ENCODE measurements around the gene OR10A2.
"Not testable (repeated sequence)": the region's sequence is repeated elsewhere in the genome, so short reads cannot be mapped to it uniquely, and the experiment has no call there.

Gene OR10A2

DNA sequence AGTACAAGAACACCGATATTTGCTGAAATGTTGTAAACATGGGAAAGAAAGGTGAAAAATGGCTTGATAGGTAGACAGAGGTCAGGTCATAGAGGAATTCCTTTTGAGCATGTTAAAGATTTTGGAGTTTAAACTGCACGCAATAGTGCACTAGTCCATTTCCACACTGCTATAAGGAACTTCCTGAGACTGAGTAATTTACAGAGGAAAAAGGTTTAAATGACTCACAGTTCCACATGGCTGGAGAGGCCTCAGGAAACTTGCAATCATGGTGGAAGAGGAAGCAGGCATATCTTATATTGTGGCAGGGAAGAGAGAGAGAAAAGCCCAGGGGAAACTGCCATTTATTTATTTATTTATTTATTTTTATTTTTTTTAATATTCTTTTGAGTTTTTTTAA is 12.3 kb upstream of the OR10A2 start:
- no peaks in the 10 kb centered on the region; the same call in 1 of the 2 replicates for H3K4me1 ChIP-seq (ENCODE audit: low read length)
- no peak overlapping the region for H3K27ac ChIP-seq (ENCODE audit: low read length)
- no peaks in the 10 kb centered on the region for H3K79me2 ChIP-seq (ENCODE audit: low read length)
- no peak overlapping the region for H2AFZ ChIP-seq (ENCODE audit: low read depth, low read length)
- H3K9ac ChIP-seq (ENCODE audit: low read length) = no peak overlapping the region
- H3K4me2 ChIP-seq (ENCODE audit: low read length) = no peak overlapping the region
- peaks cover 2% of the 10 kb centered on the region; the same call in 1 of the 2 replicates for H3K9me3 ChIP-seq (ENCODE audit: insufficient read depth, low read length)
- no peaks in the 10 kb centered on the region for H3K27me3 ChIP-seq (ENCODE audit: low read depth, low read length)
- H3K36me3 ChIP-seq (replicated peaks; ENCODE audit: low read depth, low read length) = no peaks in the 10 kb centered on the region
- no peak overlapping the region for H3K4me3 ChIP-seq (ENCODE audit: low read length)
- TF ChIP-seq, protein P1, sequence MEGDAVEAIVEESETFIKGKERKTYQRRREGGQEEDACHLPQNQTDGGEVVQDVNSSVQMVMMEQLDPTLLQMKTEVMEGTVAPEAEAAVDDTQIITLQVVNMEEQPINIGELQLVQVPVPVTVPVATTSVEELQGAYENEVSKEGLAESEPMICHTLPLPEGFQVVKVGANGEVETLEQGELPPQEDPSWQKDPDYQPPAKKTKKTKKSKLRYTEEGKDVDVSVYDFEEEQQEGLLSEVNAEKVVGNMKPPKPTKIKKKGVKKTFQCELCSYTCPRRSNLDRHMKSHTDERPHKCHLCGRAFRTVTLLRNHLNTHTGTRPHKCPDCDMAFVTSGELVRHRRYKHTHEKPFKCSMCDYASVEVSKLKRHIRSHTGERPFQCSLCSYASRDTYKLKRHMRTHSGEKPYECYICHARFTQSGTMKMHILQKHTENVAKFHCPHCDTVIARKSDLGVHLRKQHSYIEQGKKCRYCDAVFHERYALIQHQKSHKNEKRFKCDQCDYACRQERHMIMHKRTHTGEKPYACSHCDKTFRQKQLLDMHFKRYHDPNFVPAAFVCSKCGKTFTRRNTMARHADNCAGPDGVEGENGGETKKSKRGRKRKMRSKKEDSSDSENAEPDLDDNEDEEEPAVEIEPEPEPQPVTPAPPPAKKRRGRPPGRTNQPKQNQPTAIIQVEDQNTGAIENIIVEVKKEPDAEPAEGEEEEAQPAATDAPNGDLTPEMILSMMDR (IDR thresholded peaks at IDR 0.05; ENCODE audit: low read depth, low read length) = no peak
- no peak for TF ChIP-seq EZH2phosphoT487 (IDR thresholded peaks at IDR 0.05; ENCODE audit: low read depth)
- no peaks in the 10 kb centered on the region for H4K20me1 ChIP-seq (ENCODE audit: insufficient read depth, low read length)

DNA sequence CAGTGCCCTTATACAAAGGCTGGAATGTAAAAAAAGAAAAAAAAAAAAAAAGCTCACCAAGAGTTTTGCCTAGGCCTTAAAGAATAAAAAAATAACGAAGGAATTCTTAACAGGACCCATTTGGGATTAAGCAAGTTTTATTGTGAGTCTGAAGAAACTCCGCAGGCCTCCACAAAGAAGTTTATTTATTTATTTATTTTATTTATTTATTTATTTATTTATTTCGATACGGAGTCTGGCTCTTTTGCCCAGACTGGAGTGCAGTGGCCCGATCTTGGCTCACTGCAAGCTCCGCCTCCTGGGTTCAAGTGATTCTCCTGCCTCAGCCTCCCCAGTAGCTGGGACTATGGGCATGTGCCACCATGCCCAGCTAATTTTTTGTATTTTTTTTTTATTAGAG is 8.1 kb upstream of the OR10A2 start:
- H4K20me1 ChIP-seq (ENCODE audit: insufficient read depth, low read length); H3K27me3 ChIP-seq (ENCODE audit: low read depth, low read length); H3K27ac ChIP-seq (ENCODE audit: low read length); H3K9me3 ChIP-seq (ENCODE audit: insufficient read depth, low read length); H3K4me2 ChIP-seq (ENCODE audit: low read length); H3K4me3 ChIP-seq (ENCODE audit: low read length); H3K36me3 ChIP-seq (replicated peaks; ENCODE audit: low read depth, low read length); H2AFZ ChIP-seq (ENCODE audit: low read depth, low read length); H3K9ac ChIP-seq (ENCODE audit: low read length); H3K79me2 ChIP-seq (ENCODE audit: low read length): not testable (repeated sequence)
- peaks cover 19% of the 10 kb centered on the region for H3K4me1 ChIP-seq (ENCODE audit: low read length)

DNA sequence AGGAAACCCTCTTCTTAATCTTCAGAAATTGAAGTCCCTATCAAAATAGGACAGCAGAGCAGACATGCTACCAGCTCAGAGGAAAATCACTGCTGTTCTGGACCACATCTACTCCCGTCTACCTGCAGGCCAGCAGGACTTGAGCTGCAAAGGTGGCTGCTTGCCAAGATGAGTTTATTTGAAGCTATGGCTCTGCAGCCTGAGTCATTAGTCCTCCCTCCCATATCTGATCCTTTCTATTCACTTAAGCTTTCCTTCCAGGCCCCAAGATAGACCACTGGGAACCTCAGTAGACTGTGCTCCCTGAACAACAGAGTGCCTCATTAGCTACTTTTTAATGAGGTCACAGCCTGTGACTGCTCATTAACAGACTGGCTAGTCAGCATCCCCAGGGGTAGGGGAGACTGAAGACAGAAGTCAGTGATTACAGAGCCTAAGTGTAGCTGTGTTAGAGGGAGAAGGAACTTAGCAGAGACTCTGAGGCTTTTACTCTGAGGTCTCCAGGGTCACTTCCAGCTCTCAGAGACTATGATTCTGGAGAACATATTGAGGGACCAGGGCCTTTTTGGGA is 6.8 kb upstream of the OR10A2 start:
- Histone ChIP-seq H2AFZ (ENCODE audit: low read depth, low read length) (no peak overlapping the region), H3K4me2 (ENCODE audit: low read length) (peak overlapping the region; percentile 74; the same call in 1 of the 2 replicates), H3K4me1 (ENCODE audit: low read length) (peaks cover 19% of the 10 kb centered on the region), H3K4me3 (ENCODE audit: low read length) (no peak overlapping the region), H3K79me2 (ENCODE audit: low read length) (no peaks in the 10 kb centered on the region), H3K9ac (ENCODE audit: low read length) (no peak overlapping the region), H4K20me1 (ENCODE audit: insufficient read depth, low read length) (no peaks in the 10 kb centered on the region), H3K36me3 (replicated peaks; ENCODE audit: low read depth, low read length) (no peaks in the 10 kb centered on the region), H3K9me3 (ENCODE audit: insufficient read depth, low read length) (peaks cover 2% of the 10 kb centered on the region; the same call in 1 of the 2 replicates), H3K27ac (ENCODE audit: low read length) (no peak overlapping the region), H3K27me3 (ENCODE audit: low read depth, low read length) (no peaks in the 10 kb centered on the region)
- TF ChIP-seq, protein P1 (IDR thresholded peaks at IDR 0.05; ENCODE audit: low read depth, low read length) = no peak
- no peak for TF ChIP-seq EZH2phosphoT487 (IDR thresholded peaks at IDR 0.05; ENCODE audit: low read depth)

DNA sequence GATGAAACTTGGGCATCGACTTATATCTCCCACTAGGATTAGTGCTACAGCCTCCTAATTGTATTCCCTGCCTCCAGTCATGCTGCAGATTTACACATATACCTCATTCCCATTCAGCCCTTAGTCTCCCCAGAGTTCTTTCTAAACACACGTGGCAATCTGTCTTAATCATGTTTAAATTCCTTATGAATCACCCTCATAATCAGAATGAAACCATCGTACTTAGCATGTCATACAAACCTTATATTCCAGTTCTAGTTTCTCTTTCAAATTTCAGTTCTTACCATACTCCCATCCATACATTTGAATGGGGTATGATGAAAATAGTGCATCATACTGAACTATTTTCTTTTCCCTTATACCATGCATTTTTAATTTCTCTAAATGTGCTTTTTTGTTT is 6.0 kb upstream of the OR10A2 start:
- Histone ChIP-seq H3K4me1 (ENCODE audit: low read length) (peaks cover 19% of the 10 kb centered on the region), H3K4me2 (ENCODE audit: low read length) (peak overlapping the region; percentile 74), H3K27me3 (ENCODE audit: low read depth, low read length) (no peaks in the 10 kb centered on the region), H3K4me3 (ENCODE audit: low read length) (peak overlapping the region; percentile 42), H3K9me3 (ENCODE audit: insufficient read depth, low read length) (peaks cover 2% of the 10 kb centered on the region; the same call in 1 of the 2 replicates), H3K36me3 (replicated peaks; ENCODE audit: low read depth, low read length) (no peaks in the 10 kb centered on the region), H3K79me2 (ENCODE audit: low read length) (no peaks in the 10 kb centered on the region), H2AFZ (ENCODE audit: low read depth, low read length) (no peak overlapping the region), H3K9ac (ENCODE audit: low read length) (no peak overlapping the region), H4K20me1 (ENCODE audit: insufficient read depth, low read length) (no peaks in the 10 kb centered on the region), H3K27ac (ENCODE audit: low read length) (peak overlapping the region; percentile 58)
- TF ChIP-seq, protein P1 (IDR thresholded peaks at IDR 0.05; ENCODE audit: low read depth, low read length) = no peak
- no peak for TF ChIP-seq EZH2phosphoT487 (IDR thresholded peaks at IDR 0.05; ENCODE audit: low read depth)

All from OCI-LY3 (cell line).